GM12801 (cell line): ENCODE results near the gene WDR27.

ENCODE experiments used
- CTCF ChIP-seq: IDR thresholded peaks from one replicate; pipeline ENCODE4 v1.5.1; 2011; ENCODE audit warnings: control low read depth; ENCODE audit not compliant: insufficient read length; ENCODE audit errors: extremely low read depth

The WDR27 gene

DNA sequence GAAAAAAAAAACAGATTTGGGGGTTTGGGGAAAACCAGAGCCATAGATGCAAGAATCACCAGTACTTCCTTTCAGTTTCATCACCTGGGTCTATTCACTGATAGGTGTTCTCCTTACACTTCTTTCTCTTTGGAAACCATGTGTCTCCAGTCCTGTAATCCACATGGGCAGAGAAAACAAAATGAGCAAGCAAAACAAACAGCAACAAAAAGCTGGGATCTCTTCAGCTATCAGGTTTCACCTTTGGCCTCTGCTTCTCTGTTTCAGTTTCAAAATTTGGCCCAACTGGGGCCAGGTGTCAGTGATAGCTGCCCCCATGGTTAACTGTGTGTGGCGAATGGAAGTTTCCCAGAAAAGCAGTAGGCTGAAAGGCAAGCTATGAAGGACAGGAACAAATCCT is 228.2 kb downstream of the WDR27 start:
- TF ChIP-seq CTCF, result no peak

GRCh38 chr6:169472786-169473416 is 228.9 kb downstream of the WDR27 start:
- TF ChIP-seq CTCF, result no peak

- no peak for TF ChIP-seq CTCF
Observed at GRCh38 chr6:169470790-169471189, 231.0 kb downstream of the WDR27 start.

GRCh38 chr6:169469028-169469427 is 232.8 kb downstream of the WDR27 start:
- no peak for TF ChIP-seq CTCF

DNA sequence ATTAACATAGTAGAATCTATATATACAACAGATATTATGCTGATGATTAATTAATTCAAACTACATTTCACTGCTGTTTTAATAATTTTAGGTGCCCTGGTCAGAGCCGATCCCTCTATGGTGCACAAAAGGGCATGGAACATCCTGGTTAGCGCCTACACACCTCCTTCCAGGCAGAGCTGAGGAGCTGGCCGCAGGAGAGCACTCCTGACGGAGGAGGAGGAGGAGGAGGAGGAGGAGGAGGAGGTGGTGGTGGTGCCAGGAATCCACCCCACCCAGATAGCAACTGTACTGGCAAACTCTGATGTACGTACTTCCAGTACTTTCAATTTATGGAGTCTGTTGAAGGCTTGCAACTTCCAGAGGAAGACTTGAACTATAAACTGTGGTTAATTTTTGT is 244.1 kb downstream of the WDR27 start:
- TF ChIP-seq CTCF, result no peak

GRCh38 chr6:169456840-169457239 is 245.0 kb downstream of the WDR27 start:
- no peak for TF ChIP-seq CTCF

GRCh38 chr6:169455470-169455869 is 246.4 kb downstream of the WDR27 start:
- no peak for TF ChIP-seq CTCF
